ENCODE data around the gene PIGL. TPM values are rescaled to one million over a fixed set of nuclear protein-coding genes. Genes with fewer than 3 reads are reported as not detected.

The PIGL gene
- total RNA-seq, 2 experiments from 2014 or later = 29.9 to 31.3 TPM

GRCh38 chr17:16339402-16339801 lies 122.4 kb downstream of the PIGL start:
- Mint-ChIP-seq H3K27ac (no peak overlapping the region), H3K27me3 (no peaks in the 10 kb centered on the region), H3K4me1 (no peaks in the 10 kb centered on the region), H3K9me3 (no peaks in the 10 kb centered on the region), H3K4me3 (no peak overlapping the region), H3K36me3 (peaks cover 18% of the 10 kb centered on the region)
- no peak for DNase-seq

- H3K27ac Mint-ChIP-seq = no peak overlapping the region
- no peaks in the 10 kb centered on the region for H3K9me3 Mint-ChIP-seq
- no peak for DNase-seq
- H3K4me1 Mint-ChIP-seq = no peaks in the 10 kb centered on the region
- H3K27me3 Mint-ChIP-seq = no peaks in the 10 kb centered on the region
- H3K36me3 Mint-ChIP-seq = peaks cover 18% of the 10 kb centered on the region
- H3K4me3 Mint-ChIP-seq = no peak overlapping the region
Observed at GRCh38 chr17:16339959-16340358, 122.9 kb downstream of the PIGL start.

GRCh38 chr17:16342979-16343378 lies 126.0 kb downstream of the PIGL start:
- Mint-ChIP-seq H3K9me3 (no peaks in the 10 kb centered on the region), H3K4me3 (no peak overlapping the region), H3K36me3 (peaks cover 23% of the 10 kb centered on the region), H3K4me1 (no peaks in the 10 kb centered on the region), H3K27me3 (no peaks in the 10 kb centered on the region), H3K27ac (no peak overlapping the region)
- no peak for DNase-seq

- no peak for DNase-seq
- Mint-ChIP-seq H3K27me3 (no peaks in the 10 kb centered on the region), H3K27ac (no peak overlapping the region), H3K4me1 (no peaks in the 10 kb centered on the region), H3K9me3 (no peaks in the 10 kb centered on the region), H3K4me3 (no peak overlapping the region), H3K36me3 (peaks cover 23% of the 10 kb centered on the region)
Observed at GRCh38 chr17:16343569-16343968, 126.6 kb downstream of the PIGL start.

- H3K36me3 Mint-ChIP-seq = peaks cover 26% of the 10 kb centered on the region
- DNase-seq = no peak
- no peaks in the 10 kb centered on the region for H3K9me3 Mint-ChIP-seq
- H3K27me3 Mint-ChIP-seq = no peaks in the 10 kb centered on the region
- peaks cover 8% of the 10 kb centered on the region for H3K4me1 Mint-ChIP-seq
- H3K4me3 Mint-ChIP-seq = no peak overlapping the region
- H3K27ac Mint-ChIP-seq = no peak overlapping the region
Observed at GRCh38 chr17:16345565-16345964, 128.6 kb downstream of the PIGL start.

- Mint-ChIP-seq H3K36me3 (peaks cover 28% of the 10 kb centered on the region), H3K9me3 (no peaks in the 10 kb centered on the region), H3K4me3 (no peak overlapping the region), H3K4me1 (peaks cover 17% of the 10 kb centered on the region), H3K27ac (no peak overlapping the region), H3K27me3 (no peaks in the 10 kb centered on the region)
- DNase-seq = no peak
Observed at GRCh38 chr17:16346721-16347271, 129.8 kb downstream of the PIGL start.

- H3K9me3 Mint-ChIP-seq = no peaks in the 10 kb centered on the region
- H3K27ac Mint-ChIP-seq = no peak overlapping the region
- peaks cover 26% of the 10 kb centered on the region for H3K36me3 Mint-ChIP-seq
- H3K27me3 Mint-ChIP-seq = no peaks in the 10 kb centered on the region
- no peak for DNase-seq
- H3K4me3 Mint-ChIP-seq = no peak overlapping the region
- peaks cover 17% of the 10 kb centered on the region for H3K4me1 Mint-ChIP-seq
Observed at GRCh38 chr17:16348586-16348985, 131.6 kb downstream of the PIGL start.

- Mint-ChIP-seq H3K4me3 (no peak overlapping the region), H3K9me3 (no peaks in the 10 kb centered on the region), H3K27me3 (no peaks in the 10 kb centered on the region), H3K4me1 (peaks cover 21% of the 10 kb centered on the region), H3K36me3 (peaks cover 19% of the 10 kb centered on the region), H3K27ac (peak overlapping the region; percentile 73)
- peak; percentile 14 for DNase-seq
Observed at GRCh38 chr17:16349431-16349830, 132.4 kb downstream of the PIGL start.

- peaks cover 21% of the 10 kb centered on the region for H3K4me1 Mint-ChIP-seq
- H3K36me3 Mint-ChIP-seq = peaks cover 19% of the 10 kb centered on the region
- no peak for DNase-seq
- peak overlapping the region; percentile 96 for H3K4me3 Mint-ChIP-seq
- H3K27ac Mint-ChIP-seq = peak overlapping the region; percentile 93
- H3K27me3 Mint-ChIP-seq = no peaks in the 10 kb centered on the region
- H3K9me3 Mint-ChIP-seq = no peaks in the 10 kb centered on the region
Observed at GRCh38 chr17:16351831-16352230, 134.8 kb downstream of the PIGL start.

- Mint-ChIP-seq H3K9me3 (no peaks in the 10 kb centered on the region), H3K27me3 (no peaks in the 10 kb centered on the region), H3K36me3 (peaks cover 15% of the 10 kb centered on the region), H3K27ac (peak overlapping the region; percentile 93), H3K4me3 (peak overlapping the region; percentile 96), H3K4me1 (peaks cover 21% of the 10 kb centered on the region)
- DNase-seq = peak; percentile 58
Observed at GRCh38 chr17:16352303-16352666, 135.3 kb downstream of the PIGL start.

- Mint-ChIP-seq H3K4me3 (peak overlapping the region; percentile 96), H3K27me3 (no peaks in the 10 kb centered on the region), H3K9me3 (no peaks in the 10 kb centered on the region), H3K27ac (peak overlapping the region; percentile 93), H3K4me1 (peaks cover 21% of the 10 kb centered on the region), H3K36me3 (peaks cover 12% of the 10 kb centered on the region)
- DNase-seq = no peak
Observed at GRCh38 chr17:16352667-16353316, 135.8 kb downstream of the PIGL start.

GRCh38 chr17:16353317-16354174 lies 136.5 kb downstream of the PIGL start, which contains the start of gene CENPV:
Gene CENPV, minus strand, starts transcription at chr17:16353469. Its CDS starts 33 bp downstream, at chr17:16353436.
- peaks cover 21% of the 10 kb centered on the region for H3K4me1 Mint-ChIP-seq
- H3K27me3 Mint-ChIP-seq = no peaks in the 10 kb centered on the region
- peak within 1 kb of the TSS; percentile 96 for H3K4me3 Mint-ChIP-seq
- DNase-seq = peak; percentile 84
- H3K27ac Mint-ChIP-seq = peak within 1 kb of the TSS; percentile 93
- peaks cover 12% of the 10 kb centered on the region for H3K36me3 Mint-ChIP-seq
- H3K9me3 Mint-ChIP-seq = no peaks in the 10 kb centered on the region

GRCh38 chr17:16354585-16354984 lies 137.6 kb downstream of the PIGL start:
- Mint-ChIP-seq H3K36me3 (peaks cover 10% of the 10 kb centered on the region), H3K9me3 (no peaks in the 10 kb centered on the region), H3K27me3 (no peaks in the 10 kb centered on the region), H3K4me1 (peaks cover 19% of the 10 kb centered on the region), H3K27ac (no peak overlapping the region), H3K4me3 (peak overlapping the region; percentile 40)
- DNase-seq = no peak

GRCh38 chr17:16358394-16358793 lies 141.4 kb downstream of the PIGL start:
- Mint-ChIP-seq H3K27ac (no peak overlapping the region), H3K36me3 (no peaks in the 10 kb centered on the region), H3K9me3 (no peaks in the 10 kb centered on the region), H3K4me1 (peaks cover 4% of the 10 kb centered on the region), H3K4me3 (no peak overlapping the region), H3K27me3 (no peaks in the 10 kb centered on the region)
- DNase-seq = no peak

GRCh38 chr17:16361874-16362273 lies 144.9 kb downstream of the PIGL start:
- Mint-ChIP-seq H3K9me3 (no peaks in the 10 kb centered on the region), H3K27ac (no peak overlapping the region), H3K4me3 (no peak overlapping the region), H3K27me3 (no peaks in the 10 kb centered on the region), H3K36me3 (no peaks in the 10 kb centered on the region), H3K4me1 (peaks cover 5% of the 10 kb centered on the region)
- DNase-seq = no peak
